COLO668 (cell line): Measurements from ENCODE around the gene LRMDA.
"Not testable (repeated sequence)": the region's sequence is repeated elsewhere in the genome, so short reads cannot be mapped to it uniquely, and the experiment has no call there.

ENCODE experiments used
- DNase-seq: peaks from one replicate; lab custom pipeline; 2025; ENCODE audit not compliant: unreplicated experiment; lab: John Stamatoyannopoulos, UW

The LRMDA gene

GRCh38 chr10:75502389-75502788, 71.0 kb downstream of the LRMDA start:
- DNase-seq: no peak

GRCh38 chr10:75502838-75503237, 71.4 kb downstream of the LRMDA start:
- no peak for DNase-seq

- DNase-seq: no peak
Observed at GRCh38 chr10:75505293-75505692, 73.9 kb downstream of the LRMDA start.

- no peak for DNase-seq
Observed at GRCh38 chr10:75505840-75506506, 74.5 kb downstream of the LRMDA start.

GRCh38 chr10:75506930-75507329, 75.5 kb downstream of the LRMDA start:
- DNase-seq: peak; percentile 10

- DNase-seq: no peak
Observed at GRCh38 chr10:75507469-75507868, 76.0 kb downstream of the LRMDA start.

GRCh38 chr10:75508239-75508813, 76.9 kb downstream of the LRMDA start:
- no peak for DNase-seq

GRCh38 chr10:75508814-75509306, 77.4 kb downstream of the LRMDA start:
- DNase-seq: no peak

- DNase-seq: no peak
Observed at GRCh38 chr10:75509706-75510105, 78.3 kb downstream of the LRMDA start.

GRCh38 chr10:75511011-75511410, 79.6 kb downstream of the LRMDA start:
- DNase-seq: no peak

GRCh38 chr10:75512203-75512933, 80.9 kb downstream of the LRMDA start:
- DNase-seq: peak; percentile 77

GRCh38 chr10:75513292-75513885, 82.0 kb downstream of the LRMDA start:
- DNase-seq: no peak

GRCh38 chr10:75514830-75515229, 83.4 kb downstream of the LRMDA start:
- DNase-seq: no peak

GRCh38 chr10:75516154-75516553, 84.7 kb downstream of the LRMDA start:
- DNase-seq: not testable (repeated sequence)

- DNase-seq: not testable (repeated sequence)
Observed at GRCh38 chr10:75519213-75519612, 87.8 kb downstream of the LRMDA start.

- not testable (repeated sequence) for DNase-seq
Observed at GRCh38 chr10:75521194-75521829, 89.9 kb downstream of the LRMDA start.

GRCh38 chr10:75525067-75525466, 93.6 kb downstream of the LRMDA start:
- DNase-seq: peak; percentile 41

- no peak for DNase-seq
Observed at GRCh38 chr10:75525646-75526045, 94.2 kb downstream of the LRMDA start.

- DNase-seq: no peak
Observed at GRCh38 chr10:75527542-75527941, 96.1 kb downstream of the LRMDA start.

- no peak for DNase-seq
Observed at GRCh38 chr10:75528392-75528791, 97.0 kb downstream of the LRMDA start.

- DNase-seq: no peak
Observed at GRCh38 chr10:75530299-75530698, 98.9 kb downstream of the LRMDA start.
